Right atrium auricular region (tissue), 2 donors: ENCODE data around the gene FAM200A. TPM values are rescaled to one million over a fixed set of nuclear protein-coding genes. Genes with fewer than 3 reads are reported as not detected.
"Not testable (repeated sequence)": the region's sequence is repeated elsewhere in the genome, so short reads cannot be mapped to it uniquely, and the experiment has no call there.

Experiments
- DNase-seq: peaks from one replicate; pipeline ENCODE4 v3.0.0-alpha.2; 2019; ENCODE audit warnings: low spot score
- H3K27ac ChIP-seq, 2 donors: fragments of 200-600 bp; sonication (generic); 1 replicate in 1 of 2; 2 replicates in 1 of 2; pipeline ENCODE4 v1.5.1; 2016 to 2019
- H3K27me3 ChIP-seq, 2 donors: fragments of 200-600 bp; sonication (generic); one replicate each; pipeline versions ENCODE4 v1.5.1 to v1.6.0; 2017 to 2019
- H3K36me3 ChIP-seq: fragments of 200-600 bp; sonication (generic); one replicate; pipeline ENCODE4 v1.5.1; 2016
- H3K4me1 ChIP-seq, 2 donors: fragments of 200-600 bp; sonication (generic); one replicate each; pipeline versions ENCODE4 v1.5.1 to v1.6.0; 2017 to 2019
- H3K4me3 ChIP-seq, 2 donors: fragments of 200-600 bp; sonication (generic); 1 replicate in 1 of 2; 2 replicates in 1 of 2; pipeline ENCODE4 v1.5.1; 2017 to 2019; ENCODE audit warnings: mild to moderate bottlenecking in 1 of 2, moderate library complexity in 1 of 2
- H3K9me3 ChIP-seq, 2 donors: fragments of 200-600 bp; sonication (generic); one replicate each; pipeline ENCODE4 v1.5.1; 2019
- total RNA-seq, 2 donors: library from RNA; depleted of rRNA; stranded (reverse); fragments of >200 nt; gene quantifications; one replicate each; pipeline ENCODE4 v1.1.0, GENCODE V29; 2016
- TF ChIP-seq, protein P1 (sequence below), 2 donors: fragments of 200-600 bp; sonication (generic); IDR thresholded peaks; one replicate each; pipeline ENCODE4 v1.5.1; 2019; ENCODE audit warnings: antibody characterized with exemption in 2 of 2

The FAM200A gene
- total RNA-seq, 2 donors from 2014 or later = 4.6 to 5.0 TPM

DNA sequence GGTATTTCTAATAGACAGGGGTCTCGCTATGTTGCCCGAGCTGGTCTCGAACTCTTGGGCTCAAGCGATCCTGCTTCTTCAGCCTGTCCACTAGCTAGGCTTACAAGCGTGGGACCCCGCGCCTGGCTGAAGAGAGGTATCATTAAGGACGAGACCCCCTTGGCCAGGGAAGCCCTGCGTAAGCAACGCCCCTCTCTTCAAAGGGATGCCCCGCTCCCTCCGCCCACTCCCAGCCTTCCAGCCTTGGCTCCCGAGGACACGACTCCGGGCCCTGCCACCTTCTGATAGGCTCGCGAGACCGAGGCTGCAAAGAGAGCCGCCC lies 47.7 kb downstream of the FAM200A start:
- H3K4me1 ChIP-seq = peaks cover 0 to 35% of the 10 kb centered on the region in 2 donors
- H3K27me3 ChIP-seq = no peaks in the 10 kb centered on the region
- DNase-seq = no peak
- H3K9me3 ChIP-seq = no peaks in the 10 kb centered on the region
- TF ChIP-seq, protein P1, sequence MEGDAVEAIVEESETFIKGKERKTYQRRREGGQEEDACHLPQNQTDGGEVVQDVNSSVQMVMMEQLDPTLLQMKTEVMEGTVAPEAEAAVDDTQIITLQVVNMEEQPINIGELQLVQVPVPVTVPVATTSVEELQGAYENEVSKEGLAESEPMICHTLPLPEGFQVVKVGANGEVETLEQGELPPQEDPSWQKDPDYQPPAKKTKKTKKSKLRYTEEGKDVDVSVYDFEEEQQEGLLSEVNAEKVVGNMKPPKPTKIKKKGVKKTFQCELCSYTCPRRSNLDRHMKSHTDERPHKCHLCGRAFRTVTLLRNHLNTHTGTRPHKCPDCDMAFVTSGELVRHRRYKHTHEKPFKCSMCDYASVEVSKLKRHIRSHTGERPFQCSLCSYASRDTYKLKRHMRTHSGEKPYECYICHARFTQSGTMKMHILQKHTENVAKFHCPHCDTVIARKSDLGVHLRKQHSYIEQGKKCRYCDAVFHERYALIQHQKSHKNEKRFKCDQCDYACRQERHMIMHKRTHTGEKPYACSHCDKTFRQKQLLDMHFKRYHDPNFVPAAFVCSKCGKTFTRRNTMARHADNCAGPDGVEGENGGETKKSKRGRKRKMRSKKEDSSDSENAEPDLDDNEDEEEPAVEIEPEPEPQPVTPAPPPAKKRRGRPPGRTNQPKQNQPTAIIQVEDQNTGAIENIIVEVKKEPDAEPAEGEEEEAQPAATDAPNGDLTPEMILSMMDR (IDR thresholded peaks at IDR 0.05) = no peak
- H3K27ac ChIP-seq = peak overlapping the region; percentile 94
- H3K4me3 ChIP-seq = peak overlapping the region; percentile 71 to 83
- H3K36me3 ChIP-seq = no peaks in the 10 kb centered on the region

DNA sequence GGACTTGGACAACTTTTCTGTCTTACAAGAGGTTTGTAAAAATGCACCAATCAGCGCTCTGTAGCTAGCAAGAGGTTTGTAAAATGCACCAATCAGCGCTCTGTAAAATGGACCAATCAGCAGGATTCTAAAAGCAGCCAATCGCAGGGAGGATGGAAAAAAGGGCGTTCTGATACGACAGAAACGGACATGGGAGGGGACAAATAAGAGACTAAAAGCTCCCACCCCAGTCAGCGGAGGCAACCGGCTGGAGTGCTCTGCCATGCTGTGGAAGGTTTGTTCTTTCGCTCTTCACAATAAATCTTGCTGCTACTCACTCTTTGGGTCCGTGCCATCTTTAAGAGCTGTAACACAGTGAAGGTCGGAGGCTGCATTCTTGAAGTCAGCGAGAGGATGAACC lies 50.7 kb downstream of the FAM200A start:
- not testable (repeated sequence) for H3K27ac ChIP-seq, H3K4me3 ChIP-seq, H3K9me3 ChIP-seq, DNase-seq, H3K27me3 ChIP-seq
- Histone ChIP-seq H3K36me3 (peaks cover 21% of the 10 kb centered on the region), H3K4me1 (peaks cover 0 to 36% of the 10 kb centered on the region in 2 donors)

DNA sequence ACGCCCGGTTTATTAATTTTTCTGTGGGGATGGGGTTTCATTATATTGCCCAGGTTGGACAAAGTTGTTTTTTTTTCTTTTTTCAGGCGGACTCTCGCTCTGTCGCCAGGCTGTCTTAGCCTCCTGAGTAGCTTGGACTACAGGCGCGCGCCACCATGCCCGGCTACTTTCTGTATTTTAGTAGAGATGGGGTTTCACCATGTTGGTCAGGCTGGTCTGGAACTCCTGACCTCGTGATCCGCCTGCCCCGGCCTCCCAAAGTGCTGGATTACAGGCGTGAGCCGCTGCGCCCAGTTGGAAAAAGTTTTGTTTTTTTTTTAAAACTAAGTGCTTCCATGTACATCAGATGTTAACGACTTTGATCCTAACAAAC lies 51.3 kb downstream of the FAM200A start:
- H3K9me3 ChIP-seq = no peaks in the 10 kb centered on the region
- TF ChIP-seq, protein P1 (IDR thresholded peaks at IDR 0.05) = no peak
- peak overlapping the region; percentile 75 to 80 for H3K4me3 ChIP-seq
- H3K36me3 ChIP-seq = peaks cover 23% of the 10 kb centered on the region
- H3K27ac ChIP-seq = peak overlapping the region; percentile 92 to 93
- no peak for DNase-seq
- peaks cover 0 to 30% of the 10 kb centered on the region in 2 donors for H3K4me1 ChIP-seq
- no peaks in the 10 kb centered on the region for H3K27me3 ChIP-seq

DNA sequence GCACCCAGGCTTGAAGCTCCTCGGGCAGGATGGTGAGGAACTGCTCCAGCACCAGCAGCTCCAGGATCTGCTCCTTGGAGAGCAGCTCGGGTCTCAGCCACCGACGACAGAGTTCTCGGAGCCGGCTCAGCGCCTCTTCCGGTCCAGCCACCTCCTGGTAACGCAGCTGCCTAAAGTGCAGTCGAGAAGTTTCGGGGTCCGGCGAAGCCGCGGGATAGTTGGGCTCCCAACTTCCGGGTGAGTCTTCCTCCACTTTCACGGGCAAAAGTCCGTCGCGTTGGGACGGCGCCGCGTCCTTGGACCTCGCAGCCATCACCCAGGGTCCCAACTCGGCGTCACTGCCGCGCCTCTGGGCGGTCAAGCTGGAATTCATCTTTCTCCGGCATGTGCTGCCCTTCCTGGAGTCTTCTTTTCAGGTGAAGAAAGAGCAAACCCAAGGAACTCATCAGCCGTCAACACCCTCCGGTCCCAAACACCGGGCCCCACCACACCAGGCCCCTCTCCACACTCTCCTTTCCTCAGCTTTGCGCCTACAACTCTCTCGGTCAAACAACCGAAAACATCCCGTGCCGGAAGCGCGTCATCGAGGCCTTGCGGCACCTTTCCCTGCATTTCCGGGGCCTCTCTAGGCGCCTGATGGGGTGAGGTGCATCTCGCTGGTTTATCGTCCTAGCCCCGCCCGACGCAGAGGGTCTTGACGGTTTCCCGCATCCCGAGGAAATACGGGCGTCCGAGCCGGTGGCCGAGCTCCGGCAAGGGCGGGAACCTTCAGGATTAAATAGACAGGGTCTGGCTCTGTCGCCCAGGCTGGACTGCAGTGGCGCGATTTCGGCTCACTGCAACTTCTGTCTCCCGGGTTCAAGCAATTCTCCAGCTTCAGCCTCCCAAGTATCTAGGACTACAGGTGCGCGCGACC lies 51.9 kb downstream of the FAM200A start, which contains the start of gene ZNF394:
TSS of gene ZNF394 (minus strand) at position 561 of the 916 bp plus-strand sequence. CDS start at position 373, 188 bp downstream.
- TF ChIP-seq, protein P1 (IDR thresholded peaks at IDR 0.05) = no peak
- Histone ChIP-seq H3K27ac (peak within 1 kb of the TSS; percentile 92 to 93), H3K36me3 (peaks cover 27% of the 10 kb centered on the region), H3K4me3 (peak within 1 kb of the TSS; percentile 75 to 80), H3K27me3 (no peaks in the 10 kb centered on the region), H3K4me1 (peaks cover 0 to 26% of the 10 kb centered on the region in 2 donors), H3K9me3 (peaks cover 0 to 1% of the 10 kb centered on the region in 2 donors)
- peak; percentile 92 for DNase-seq

DNA sequence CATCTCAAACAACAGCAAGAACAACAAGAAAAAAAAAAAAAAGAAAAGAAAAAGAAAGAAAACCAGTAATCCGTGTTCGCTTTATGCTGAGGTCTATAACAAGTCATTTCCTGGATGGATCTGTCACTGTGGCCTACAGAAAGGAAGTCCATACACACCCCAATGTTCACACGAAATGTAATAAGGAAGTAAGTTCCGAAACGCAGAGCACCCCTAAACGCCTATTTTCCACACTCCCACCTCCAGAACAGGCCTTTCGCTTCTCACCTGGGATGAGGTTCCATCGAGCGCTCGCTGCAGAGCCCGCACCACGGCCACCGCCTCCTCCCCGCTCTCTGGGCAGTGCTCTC lies 52.6 kb downstream of the FAM200A start:
- Histone ChIP-seq H3K27me3 (no peaks in the 10 kb centered on the region), H3K4me1 (peaks cover 0 to 26% of the 10 kb centered on the region in 2 donors), H3K27ac (peak overlapping the region; percentile 92 to 93), H3K4me3 (peak overlapping the region; percentile 75 to 80), H3K36me3 (peaks cover 33% of the 10 kb centered on the region), H3K9me3 (peaks cover under 1 to 8% of the 10 kb centered on the region in 2 donors)
- DNase-seq = no peak
- TF ChIP-seq, protein P1 (IDR thresholded peaks at IDR 0.05) = no peak

DNA sequence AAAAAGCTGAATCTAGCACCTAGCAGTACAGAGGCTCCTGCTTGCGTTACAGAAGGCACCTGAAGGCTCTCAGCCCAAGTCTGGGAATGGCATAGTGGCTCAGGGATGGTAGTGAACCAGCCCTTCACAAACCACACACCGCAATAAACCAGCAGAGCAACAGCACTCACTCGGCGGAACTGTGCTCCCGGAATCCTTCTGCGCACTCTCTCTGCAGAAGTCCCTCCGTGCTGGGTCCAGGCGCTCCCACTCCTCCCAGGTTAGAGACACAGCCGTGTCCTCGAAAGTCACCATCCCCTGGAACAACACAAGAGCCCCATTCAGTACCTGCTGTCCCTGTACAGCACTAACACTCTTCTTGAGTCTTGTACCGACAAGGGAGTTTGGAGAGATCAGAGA lies 53.4 kb downstream of the FAM200A start:
- Histone ChIP-seq H3K27me3 (no peaks in the 10 kb centered on the region), H3K27ac (peak overlapping the region in 1 of 2 donors; percentile 93), H3K36me3 (peaks cover 41% of the 10 kb centered on the region), H3K4me3 (peak overlapping the region; percentile 75 to 80), H3K4me1 (peaks cover 0 to 26% of the 10 kb centered on the region in 2 donors), H3K9me3 (peaks cover 4 to 16% of the 10 kb centered on the region in 2 donors)
- TF ChIP-seq, protein P1 (IDR thresholded peaks at IDR 0.05) = no peak
- no peak for DNase-seq
